Left cardiac atrium (tissue), 4 donors: Measurements from ENCODE around the gene TSPAN4. TPM values are rescaled to one million over a fixed set of nuclear protein-coding genes. Genes with fewer than 3 reads are reported as not detected.
A peak's percentile ranks its signal among the peaks of the same experiment; 100 is the strongest.

Experiments
- ATAC-seq, 2 donors: fragments of 200-7000 bp; cut with Tn5 transposase; one replicate each; pipeline ENCODE4 v1.9.1; 2020; ENCODE audit warnings: mild to moderate bottlenecking in 2 of 2, moderate library complexity in 2 of 2
- DNase-seq: peaks from one replicate; pipeline ENCODE4 v3.0.0-alpha.2; 2020
- intact Hi-C, 2 donors: fragments of 100-400 bp; cut with DNase I; formaldehyde crosslinking; loops; one replicate each; pipeline versions ENCODE4 v1.14.1 to v1.15.1; 2022 to 2023
- long read RNA-seq: library from polyadenylated mRNA; unstranded; transcript quantifications from one replicate; pipeline ENCODE4 v2.0.0, GENCODE V29; 2021
- total RNA-seq, 2 donors: library from RNA; stranded (reverse); fragmentation: NEBNext Ultra II Directional; extraction: Animal tissue kit (Norgen Biotek cat#: 25700); gene quantifications; one replicate each; pipeline ENCODE4 v1.2.1, GENCODE V29; 2021
- donor health status: DM: no; HTN: yes; CAD: no.
- donor health status: DM: no; HTN: yes; CAD: no; lungs with severe emphysema.
- donor health status: DM: yes; HTN: yes; CAD: no.
- donor health status: Dilated cardiomyopathy.

Gene TSPAN4
- total RNA-seq, result 10 to 100 TPM; 46.1 to 63.5 TPM
- long read RNA-seq, transcript TSPAN4-205 (9 exons, 1,426 nt), result minor isoform, 7 of 110 reads
- long read RNA-seq, transcript TSPAN4-203 (9 exons, 1,423 nt), result major isoform, 54 of 110 reads
- long read RNA-seq, transcript TSPAN4-206 (9 exons, 1,430 nt), result minor isoform, 5 of 110 reads
- long read RNA-seq, partial matches to known transcripts, result 15 of 110 reads
- long read RNA-seq, other reads (novel, unspliced or antisense), result 21 of 110 reads

GRCh38 chr11:842370-843002, at the start of gene TSPAN4, which contains the start of gene POLR2L:
Gene TSPAN4 (plus strand): TSS chr11:842852. CDS start chr11:850305, 7,453 bp downstream.
Gene POLR2L (minus strand): TSS chr11:842529. CDS start chr11:842508, 21 bp downstream.
- intact Hi-C loops, result no loop called here

GRCh38 chr11:792873-793272, 49.8 kb upstream of the TSPAN4 start:
- intact Hi-C loops, result no loop called here
- DNase-seq, result no peak
- ATAC-seq, result no peak

More at GRCh38 chr11:842370-843002, at the start of gene TSPAN4, which contains the start of gene POLR2L:
- ATAC-seq (peak; percentile 52 to 53), DNase-seq (peak; percentile 94)

GRCh38 chr11:793556-793955, 49.1 kb upstream of the TSPAN4 start:
- ATAC-seq, result no peak
- intact Hi-C loops, result no loop called here

GRCh38 chr11:794013-794765, 48.5 kb upstream of the TSPAN4 start:
- ATAC-seq (no peak), DNase-seq (no peak)
- intact Hi-C loops, result no loop called here

More at GRCh38 chr11:793556-793955, 49.1 kb upstream of the TSPAN4 start:
- no peak for DNase-seq

- DNase-seq (no peak), ATAC-seq (no peak)
- intact Hi-C loops, result no loop called here
Observed at GRCh38 chr11:794766-795633, 47.7 kb upstream of the TSPAN4 start.

GRCh38 chr11:795634-796564, 46.8 kb upstream of the TSPAN4 start:
- DNase-seq (peak; percentile 81), ATAC-seq (peak; percentile 56 to 60)
- intact Hi-C loops, result no loop called here

GRCh38 chr11:796565-797295, 45.9 kb upstream of the TSPAN4 start:
- ATAC-seq, result no peak
- intact Hi-C loops, result no loop called here
- no peak for DNase-seq

GRCh38 chr11:797296-798092, 45.2 kb upstream of the TSPAN4 start:
- DNase-seq, result peak; percentile 79
- intact Hi-C loops, result no loop called here
- ATAC-seq, result peak; percentile 62 to 67

GRCh38 chr11:798093-798713, 44.4 kb upstream of the TSPAN4 start, which contains the start of gene SLC25A22:
Gene SLC25A22 (minus strand): TSS chr11:798281. CDS start chr11:795006, 3,275 bp downstream.
- ATAC-seq (peak; percentile 71 to 75), DNase-seq (peak; percentile 85)
- intact Hi-C loops, result no loop called here

GRCh38 chr11:799641-800316, 42.9 kb upstream of the TSPAN4 start:
- ATAC-seq, result no peak

GRCh38 chr11:800473-800872, 42.2 kb upstream of the TSPAN4 start:
- no peak for DNase-seq
- no peak for ATAC-seq
- intact Hi-C loops, result no loop called here

More at GRCh38 chr11:799641-800316, 42.9 kb upstream of the TSPAN4 start:
- no peak for DNase-seq
- intact Hi-C loops, result no loop called here

GRCh38 chr11:801097-801780, 41.4 kb upstream of the TSPAN4 start:
- intact Hi-C loops, result no loop called here
- DNase-seq (no peak), ATAC-seq (no peak)

GRCh38 chr11:802018-802617, 40.5 kb upstream of the TSPAN4 start:
- ATAC-seq (no peak), DNase-seq (no peak)
- intact Hi-C loops, result no loop called here

- DNase-seq (no peak), ATAC-seq (no peak)
- intact Hi-C loops, result no loop called here
Observed at GRCh38 chr11:802693-803466, 39.8 kb upstream of the TSPAN4 start.
